ENCODE data around the gene ALOX5AP. TPM values are rescaled to one million over a fixed set of nuclear protein-coding genes. Genes with fewer than 3 reads are reported as not detected.

Gene ALOX5AP
- total and polyA plus RNA-seq, 10 of the 15 experiments (the other 5 are each of a cell fraction or from before 2014, with no cell fraction given): 45.9 to 426 (median 109) TPM

DNA sequence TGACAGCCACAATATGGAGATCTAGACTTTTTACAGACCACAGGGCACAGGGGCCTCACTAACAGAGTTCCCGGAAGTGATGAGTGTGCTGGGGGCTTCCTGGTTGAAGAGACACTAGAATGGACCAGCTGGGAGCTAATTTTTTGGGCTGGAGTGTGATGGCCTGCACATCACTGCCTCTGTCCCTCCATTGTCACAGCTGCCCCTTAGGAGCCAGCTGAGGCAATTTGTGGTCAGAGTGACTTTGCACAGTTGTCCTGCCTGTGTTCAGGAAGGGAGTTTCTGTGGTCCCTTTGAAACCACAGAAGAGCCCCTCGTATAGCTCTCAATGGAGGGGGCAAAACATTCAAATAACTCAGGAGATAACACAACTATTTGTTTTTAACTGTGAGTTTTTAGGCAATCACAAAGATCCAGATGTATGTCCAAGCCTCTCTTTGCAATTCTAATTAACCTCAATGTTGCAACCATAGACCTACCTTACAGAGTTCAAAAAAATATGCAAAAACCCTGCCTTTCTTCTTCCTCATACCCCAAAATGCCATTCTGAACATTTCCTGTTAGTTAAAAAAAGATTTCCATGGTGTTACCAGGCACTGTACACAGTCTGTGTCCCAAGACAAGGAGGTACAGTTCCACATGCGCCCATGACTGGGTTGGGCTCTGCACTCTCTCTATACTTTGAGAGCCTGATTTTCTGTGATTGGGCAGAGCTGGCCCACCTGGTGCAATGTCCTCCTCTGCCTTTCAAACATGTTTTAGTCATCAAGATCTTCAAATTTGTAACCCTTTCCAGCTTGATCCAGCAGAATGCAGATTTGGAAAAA lies 2.4 kb downstream of the ALOX5AP start (continued):
- TF ChIP-seq, protein P1, sequence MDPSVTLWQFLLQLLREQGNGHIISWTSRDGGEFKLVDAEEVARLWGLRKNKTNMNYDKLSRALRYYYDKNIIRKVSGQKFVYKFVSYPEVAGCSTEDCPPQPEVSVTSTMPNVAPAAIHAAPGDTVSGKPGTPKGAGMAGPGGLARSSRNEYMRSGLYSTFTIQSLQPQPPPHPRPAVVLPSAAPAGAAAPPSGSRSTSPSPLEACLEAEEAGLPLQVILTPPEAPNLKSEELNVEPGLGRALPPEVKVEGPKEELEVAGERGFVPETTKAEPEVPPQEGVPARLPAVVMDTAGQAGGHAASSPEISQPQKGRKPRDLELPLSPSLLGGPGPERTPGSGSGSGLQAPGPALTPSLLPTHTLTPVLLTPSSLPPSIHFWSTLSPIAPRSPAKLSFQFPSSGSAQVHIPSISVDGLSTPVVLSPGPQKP (IDR thresholded peaks at IDR 0.05; ENCODE audit: low read depth, low read length): no peak
- TF ChIP-seq SIX5 (IDR thresholded peaks at IDR 0.05; ENCODE audit: low read depth, low read length, severe bottlenecking) (no peak), NFYB (IDR thresholded peaks at IDR 0.05; ENCODE audit: insufficient read depth, low read depth, low read length) (no peak), EP300 (IDR thresholded peaks at IDR 0.05; ENCODE audit: borderline replicate concordance in 1 of 2, control insufficient read depth in 1 of 2, low read depth in 2 of 2, low read length in 2 of 2) (no peak), YBX1 (IDR thresholded peaks at IDR 0.05) (no peak), KDM1A (IDR thresholded peaks at IDR 0.05; ENCODE audit: borderline replicate concordance) (no peak), ZNF217 (IDR thresholded peaks at IDR 0.05) (no peak), RELA (IDR thresholded peaks at IDR 0.05; ENCODE audit: borderline replicate concordance, partially characterized antibody) (no peak), PBX3 (IDR thresholded peaks at IDR 0.05; ENCODE audit: insufficient replicate concordance, low read depth, low read length) (no peak), TCF12 (IDR thresholded peaks at IDR 0.05; ENCODE audit: low read depth, low read length) (peak; percentile 67), NFYA (IDR thresholded peaks at IDR 0.05; ENCODE audit: borderline replicate concordance, low read depth, low read length) (no peak), RCOR1 (conservative IDR thresholded peaks at IDR 0.05; ENCODE audit: low read depth, low read length) (no peak), ATF7 (IDR thresholded peaks at IDR 0.05; ENCODE audit: low read depth) (no peak), SIN3A (IDR thresholded peaks at IDR 0.05; ENCODE audit: low read depth, low read length) (no peak)
- TF ChIP-seq, protein P2, sequence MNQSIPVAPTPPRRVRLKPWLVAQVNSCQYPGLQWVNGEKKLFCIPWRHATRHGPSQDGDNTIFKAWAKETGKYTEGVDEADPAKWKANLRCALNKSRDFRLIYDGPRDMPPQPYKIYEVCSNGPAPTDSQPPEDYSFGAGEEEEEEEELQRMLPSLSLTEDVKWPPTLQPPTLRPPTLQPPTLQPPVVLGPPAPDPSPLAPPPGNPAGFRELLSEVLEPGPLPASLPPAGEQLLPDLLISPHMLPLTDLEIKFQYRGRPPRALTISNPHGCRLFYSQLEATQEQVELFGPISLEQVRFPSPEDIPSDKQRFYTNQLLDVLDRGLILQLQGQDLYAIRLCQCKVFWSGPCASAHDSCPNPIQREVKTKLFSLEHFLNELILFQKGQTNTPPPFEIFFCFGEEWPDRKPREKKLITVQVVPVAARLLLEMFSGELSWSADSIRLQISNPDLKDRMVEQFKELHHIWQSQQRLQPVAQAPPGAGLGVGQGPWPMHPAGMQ (IDR thresholded peaks at IDR 0.05; ENCODE audit: borderline replicate concordance): no peak
- TF ChIP-seq, protein P3, sequence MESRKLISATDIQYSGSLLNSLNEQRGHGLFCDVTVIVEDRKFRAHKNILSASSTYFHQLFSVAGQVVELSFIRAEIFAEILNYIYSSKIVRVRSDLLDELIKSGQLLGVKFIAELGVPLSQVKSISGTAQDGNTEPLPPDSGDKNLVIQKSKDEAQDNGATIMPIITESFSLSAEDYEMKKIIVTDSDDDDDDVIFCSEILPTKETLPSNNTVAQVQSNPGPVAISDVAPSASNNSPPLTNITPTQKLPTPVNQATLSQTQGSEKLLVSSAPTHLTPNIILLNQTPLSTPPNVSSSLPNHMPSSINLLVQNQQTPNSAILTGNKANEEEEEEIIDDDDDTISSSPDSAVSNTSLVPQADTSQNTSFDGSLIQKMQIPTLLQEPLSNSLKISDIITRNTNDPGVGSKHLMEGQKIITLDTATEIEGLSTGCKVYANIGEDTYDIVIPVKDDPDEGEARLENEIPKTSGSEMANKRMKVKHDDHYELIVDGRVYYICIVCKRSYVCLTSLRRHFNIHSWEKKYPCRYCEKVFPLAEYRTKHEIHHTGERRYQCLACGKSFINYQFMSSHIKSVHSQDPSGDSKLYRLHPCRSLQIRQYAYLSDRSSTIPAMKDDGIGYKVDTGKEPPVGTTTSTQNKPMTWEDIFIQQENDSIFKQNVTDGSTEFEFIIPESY (IDR thresholded peaks at IDR 0.05): no peak

All from GM12878 (cell line).